GM19043 (cell line): Measurements from ENCODE around the gene HSPA6.
A peak's percentile ranks its signal among the peaks of the same experiment; 100 is the strongest.
"Not testable (repeated sequence)": the region's sequence is repeated elsewhere in the genome, so short reads cannot be mapped to it uniquely, and the experiment has no call there.

Source experiments
- ATAC-seq: cut with Tn5 transposase; IDR thresholded peaks from one replicate; pipeline ENCODE4 v1.9.1; 2021; ENCODE audit warnings: low read depth; ENCODE audit not compliant: unreplicated experiment

Gene HSPA6

GRCh38 chr1:161502641-161503393 is 21.5 kb upstream of the HSPA6 start:
- no peak for ATAC-seq

- no peak for ATAC-seq
Observed at GRCh38 chr1:161503394-161503748, 21.0 kb upstream of the HSPA6 start.

- no peak for ATAC-seq
Observed at GRCh38 chr1:161505686-161506085, 18.7 kb upstream of the HSPA6 start.

GRCh38 chr1:161506336-161507223 is 17.8 kb upstream of the HSPA6 start:
- ATAC-seq, result no peak

- ATAC-seq, result no peak
Observed at GRCh38 chr1:161510477-161510876, 13.9 kb upstream of the HSPA6 start.

- ATAC-seq, result no peak
Observed at GRCh38 chr1:161511018-161511755, 13.2 kb upstream of the HSPA6 start.

GRCh38 chr1:161511756-161512060 is 12.6 kb upstream of the HSPA6 start:
- ATAC-seq, result no peak

- ATAC-seq, result not testable (repeated sequence)
Observed at GRCh38 chr1:161512636-161513447, 11.5 kb upstream of the HSPA6 start.

- not testable (repeated sequence) for ATAC-seq
Observed at GRCh38 chr1:161513448-161513780, 10.9 kb upstream of the HSPA6 start.

GRCh38 chr1:161513953-161514352 is 10.4 kb upstream of the HSPA6 start:
- not testable (repeated sequence) for ATAC-seq

- not testable (repeated sequence) for ATAC-seq
Observed at GRCh38 chr1:161523041-161523816, 1.1 kb upstream of the HSPA6 start.

- peak; percentile 9 for ATAC-seq
Observed at GRCh38 chr1:161524742-161525291, 477 bp downstream of the HSPA6 start.

- ATAC-seq, result not testable (repeated sequence)
Observed at GRCh38 chr1:161525321-161525720, 981 bp downstream of the HSPA6 start.

- not testable (repeated sequence) for ATAC-seq
Observed at GRCh38 chr1:161525918-161526317, 1.6 kb downstream of the HSPA6 start.

GRCh38 chr1:161528550-161528949 is 4.2 kb downstream of the HSPA6 start:
- not testable (repeated sequence) for ATAC-seq

GRCh38 chr1:161529463-161530104 is 5.2 kb downstream of the HSPA6 start:
- ATAC-seq, result not testable (repeated sequence)

GRCh38 chr1:161530158-161530557 is 5.8 kb downstream of the HSPA6 start:
- ATAC-seq, result peak; percentile 36

- peak; percentile 55 for ATAC-seq
Observed at GRCh38 chr1:161530671-161531641, 6.6 kb downstream of the HSPA6 start.
